Suprapubic skin (tissue), 4 donors: ENCODE data around the gene UCK1.

Experiments used
- EP300 ChIP-seq: sonication (generic); formaldehyde crosslinking; IDR thresholded peaks from one replicate; pipeline ENCODE4 v1.6.1; 2017; ENCODE audit warnings: antibody characterized with exemption
- POLR2A ChIP-seq, 2 donors: fragments of 450-650 bp; IDR thresholded peaks; one replicate each; pipeline ENCODE4 v1.6.1; 2017; ENCODE audit warnings: antibody characterized with exemption in 2 of 2, mild to moderate bottlenecking in 2 of 2, moderate library complexity in 2 of 2
- POLR2AphosphoS5 ChIP-seq, 3 donors: sonication (generic); formaldehyde crosslinking; IDR thresholded peaks; one replicate each; pipeline ENCODE4 v1.6.1; 2017; ENCODE audit warnings: antibody characterized with exemption in 3 of 3
- TF ChIP-seq, protein P1 (sequence below), 2 donors: fragments of 200-600 bp in 1 of 2; fragments of 450-650 bp in 1 of 2; sonication (generic) in 1 of 2; IDR thresholded peaks; one replicate each; pipeline ENCODE4 v1.5.1; 2016 to 2019; ENCODE audit warnings: antibody characterized with exemption in 2 of 2, mild to moderate bottlenecking in 1 of 2, moderate library complexity in 1 of 2

DNA sequence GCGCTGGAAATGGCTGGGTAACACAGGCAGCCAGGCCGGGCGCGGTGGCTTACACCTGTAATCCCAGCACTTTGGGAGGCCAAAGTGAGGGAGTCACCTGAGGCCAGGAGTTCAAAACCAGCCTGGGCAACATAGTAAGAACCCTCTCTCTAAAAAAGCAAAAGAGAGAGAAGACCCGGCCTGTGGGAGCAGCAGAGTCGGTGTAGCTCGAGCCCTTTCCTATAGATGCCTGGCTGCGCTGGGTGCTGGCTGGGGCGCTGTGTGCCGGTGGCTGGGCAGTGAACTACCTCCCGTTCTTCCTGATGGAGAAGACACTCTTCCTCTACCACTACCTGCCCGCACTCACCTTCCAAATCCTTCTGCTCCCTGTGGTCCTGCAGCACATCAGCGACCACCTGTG lies 9.2 kb downstream of the UCK1 start:
- TF ChIP-seq, protein P1, sequence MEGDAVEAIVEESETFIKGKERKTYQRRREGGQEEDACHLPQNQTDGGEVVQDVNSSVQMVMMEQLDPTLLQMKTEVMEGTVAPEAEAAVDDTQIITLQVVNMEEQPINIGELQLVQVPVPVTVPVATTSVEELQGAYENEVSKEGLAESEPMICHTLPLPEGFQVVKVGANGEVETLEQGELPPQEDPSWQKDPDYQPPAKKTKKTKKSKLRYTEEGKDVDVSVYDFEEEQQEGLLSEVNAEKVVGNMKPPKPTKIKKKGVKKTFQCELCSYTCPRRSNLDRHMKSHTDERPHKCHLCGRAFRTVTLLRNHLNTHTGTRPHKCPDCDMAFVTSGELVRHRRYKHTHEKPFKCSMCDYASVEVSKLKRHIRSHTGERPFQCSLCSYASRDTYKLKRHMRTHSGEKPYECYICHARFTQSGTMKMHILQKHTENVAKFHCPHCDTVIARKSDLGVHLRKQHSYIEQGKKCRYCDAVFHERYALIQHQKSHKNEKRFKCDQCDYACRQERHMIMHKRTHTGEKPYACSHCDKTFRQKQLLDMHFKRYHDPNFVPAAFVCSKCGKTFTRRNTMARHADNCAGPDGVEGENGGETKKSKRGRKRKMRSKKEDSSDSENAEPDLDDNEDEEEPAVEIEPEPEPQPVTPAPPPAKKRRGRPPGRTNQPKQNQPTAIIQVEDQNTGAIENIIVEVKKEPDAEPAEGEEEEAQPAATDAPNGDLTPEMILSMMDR (IDR thresholded peaks at IDR 0.05) = no peak
- TF ChIP-seq POLR2A (IDR thresholded peaks at IDR 0.05) (no peak), POLR2AphosphoS5 (IDR thresholded peaks at IDR 0.05) (no peak), EP300 (no peak)
